PC-3 (cell line): ENCODE measurements around the gene AKAP6.

ENCODE experiments used
- CTCF ChIP-seq: fragments of 300-600 bp; sonication (generic); conservative IDR thresholded peaks from 2 replicates; pipeline ENCODE4 v1.5.1; 2017; ENCODE audit warnings: antibody characterized with exemption, low read depth, mild to moderate bottlenecking, low read length
- EZH2 ChIP-seq: fragments of 300-600 bp; sonication (generic); IDR thresholded peaks from one replicate; pipeline ENCODE4 v1.6.1; 2017; ENCODE audit warnings: antibody characterized with exemption, mild to moderate bottlenecking, low read length; ENCODE audit not compliant: unreplicated experiment

- no peak for TF ChIP-seq CTCF
- TF ChIP-seq EZH2, result no peak
Measured at GRCh38 chr14:32318087-32318795, 10.9 kb upstream of the AKAP6 start.
